Activated CD8-positive, alpha-beta T cell treated with anti-CD3 and anti-CD28 coated beads for 36 hours (primary cell): ENCODE measurements around the gene OSBPL10. TPM values are rescaled to one million over a fixed set of nuclear protein-coding genes. Genes with fewer than 3 reads are reported as not detected.

Experiments used
- ATAC-seq: fragments of 200-7000 bp; cut with Tn5 transposase; one replicate; pipeline ENCODE4 v1.10.0; 2021; ENCODE audit warnings: mild to moderate bottlenecking, moderate library complexity
- CTCF ChIA-PET: fragments of 350-600 bp; sonication (Branson Sonifier 250); formaldehyde crosslinking; loops from one replicate; lab custom pipeline; 2021; ENCODE audit warnings: antibody characterized with exemption; lab: Charles Lee
- POLR2A ChIA-PET: fragments of 350-600 bp; sonication (Branson Sonifier 250); formaldehyde crosslinking; loops from one replicate; lab custom pipeline; 2021; ENCODE audit warnings: antibody characterized with exemption; lab: Charles Lee
- DNase-seq: peaks from one replicate; pipeline ENCODE4 v3.0.0-alpha.2; 2020
- H3K27ac Mint-ChIP-seq: one replicate; pipeline ENCODE4 v1.8.0; 2021; ENCODE audit warnings: mild to moderate bottlenecking, mixed read lengths
- H3K27me3 Mint-ChIP-seq: one replicate; pipeline ENCODE4 v1.8.0; 2021; ENCODE audit warnings: mixed read lengths
- H3K36me3 Mint-ChIP-seq: one replicate; pipeline ENCODE4 v1.8.0; 2021; ENCODE audit warnings: low read depth, mixed read lengths
- H3K4me1 Mint-ChIP-seq: one replicate; pipeline ENCODE4 v1.8.0; 2021; ENCODE audit warnings: low read depth, mixed read lengths
- H3K4me3 Mint-ChIP-seq: one replicate; pipeline ENCODE4 v1.8.0; 2021; ENCODE audit warnings: mild to moderate bottlenecking, moderate library complexity, mixed read lengths
- H3K9me3 Mint-ChIP-seq: one replicate; pipeline ENCODE4 v1.8.0; 2021; ENCODE audit warnings: mixed read lengths
- CTCF ChIP-seq: fragments of 200-600 bp; IDR thresholded peaks from one replicate; pipeline ENCODE4 v1.8.0; 2022; ENCODE audit warnings: antibody characterized with exemption, mild to moderate bottlenecking
- intact Hi-C: fragments of 100-400 bp; cut with micrococcal nuclease; formaldehyde crosslinking; loops from one replicate; pipeline ENCODE4 v1.10.0; 2022
- total RNA-seq, 2 experiments: library from RNA; stranded (reverse); gene quantifications; one replicate each; pipeline ENCODE4 v1.2.3, GENCODE V29; 2021

OSBPL10 gene
- total RNA-seq, 2 experiments from 2014 or later = 1.9 to 2.1 TPM

- ATAC-seq (no peak), DNase-seq (no peak)
- no peak overlapping the region for H3K27ac Mint-ChIP-seq
- H3K4me3 Mint-ChIP-seq = no peak overlapping the region
- no peaks in the 10 kb centered on the region for H3K36me3 Mint-ChIP-seq
- TF ChIP-seq CTCF = no peak
- CTCF ChIA-PET = interaction anchor here (1.1 kb wide), 1 partner anchor 11 kb away, joined by 3 read pairs; no protein-coding TSS in a partner anchor
- H3K4me1 Mint-ChIP-seq = no peaks in the 10 kb centered on the region
- no peaks in the 10 kb centered on the region for H3K9me3 Mint-ChIP-seq
- intact Hi-C loops = no loop called here
- H3K27me3 Mint-ChIP-seq = no peaks in the 10 kb centered on the region
- POLR2A ChIA-PET = no interaction called here
These were observed 101.0 kb downstream of the OSBPL10 start for GRCh38 chr3:31880020-31880419.

GRCh38 chr3:31879365-31879764 is 101.7 kb downstream of the OSBPL10 start:
- TF ChIP-seq CTCF = no peak

GRCh38 chr3:31878231-31878838 is 102.7 kb downstream of the OSBPL10 start:
- Mint-ChIP-seq H3K27me3 (no peaks in the 10 kb centered on the region), H3K27ac (no peak overlapping the region), H3K9me3 (no peaks in the 10 kb centered on the region), H3K4me1 (no peaks in the 10 kb centered on the region), H3K4me3 (no peak overlapping the region), H3K36me3 (no peaks in the 10 kb centered on the region)
- no peak for DNase-seq
- intact Hi-C loops = no loop called here
- ChIA-PET POLR2A (no interaction called here), CTCF (no interaction called here)
- TF ChIP-seq CTCF = no peak
- no peak for ATAC-seq

More at GRCh38 chr3:31879365-31879764, 101.7 kb downstream of the OSBPL10 start:
- ChIA-PET POLR2A (no interaction called here), CTCF (interaction anchor here (1.1 kb wide), 1 partner anchor 12 kb away, joined by 3 read pairs; no protein-coding TSS in a partner anchor)
- DNase-seq (no peak), ATAC-seq (no peak)
- Mint-ChIP-seq H3K27ac (no peak overlapping the region), H3K36me3 (no peaks in the 10 kb centered on the region), H3K4me3 (no peak overlapping the region), H3K4me1 (no peaks in the 10 kb centered on the region), H3K9me3 (no peaks in the 10 kb centered on the region), H3K27me3 (no peaks in the 10 kb centered on the region)
- intact Hi-C loops = no loop called here

GRCh38 chr3:31876331-31876730 is 104.7 kb downstream of the OSBPL10 start:
- Mint-ChIP-seq H3K4me3 (no peak overlapping the region), H3K36me3 (no peaks in the 10 kb centered on the region), H3K4me1 (no peaks in the 10 kb centered on the region), H3K27me3 (peaks cover 2% of the 10 kb centered on the region), H3K27ac (no peak overlapping the region), H3K9me3 (no peaks in the 10 kb centered on the region)
- no peak for TF ChIP-seq CTCF
- ChIA-PET POLR2A (no interaction called here), CTCF (no interaction called here)
- DNase-seq = no peak
- intact Hi-C loops = no loop called here
- no peak for ATAC-seq

- CTCF ChIA-PET = no interaction called here
- H3K4me1 Mint-ChIP-seq = no peaks in the 10 kb centered on the region
- no peak for DNase-seq
These were observed 105.6 kb downstream of the OSBPL10 start for GRCh38 chr3:31875437-31875836.

More at GRCh38 chr3:31875437-31875836, 105.6 kb downstream of the OSBPL10 start:
- Mint-ChIP-seq H3K36me3 (no peaks in the 10 kb centered on the region), H3K27ac (no peak overlapping the region), H3K27me3 (peaks cover 2% of the 10 kb centered on the region), H3K9me3 (no peaks in the 10 kb centered on the region), H3K4me3 (no peak overlapping the region)
- intact Hi-C loops = no loop called here
- POLR2A ChIA-PET = no interaction called here
- no peak for ATAC-seq
- no peak for TF ChIP-seq CTCF
